Lower leg skin (tissue), 4 donors: Measurements from ENCODE around the gene PPP1R13B. TPM values are rescaled to one million over a fixed set of nuclear protein-coding genes. Genes with fewer than 3 reads are reported as not detected.
"Not testable (repeated sequence)": the region's sequence is repeated elsewhere in the genome, so short reads cannot be mapped to it uniquely, and the experiment has no call there.

Experiments
- DNase-seq, 2 donors: peaks; one replicate each; pipeline ENCODE4 v3.0.0-alpha.2; 2019; ENCODE audit warnings: low spot score in 2 of 2
- H3K4me3 ChIP-seq: fragments of 200-600 bp; sonication (generic); 2 replicates; pipeline ENCODE4 v1.5.1; 2017; ENCODE audit warnings: mild to moderate bottlenecking, low read depth; ENCODE audit not compliant: poor library complexity, severe bottlenecking
- CTCF ChIP-seq, 3 donors: fragments of 450-650 bp; IDR thresholded peaks; one replicate each; pipeline ENCODE4 v1.5.1; 2016; ENCODE audit warnings: antibody characterized with exemption in 3 of 3, mild to moderate bottlenecking in 3 of 3, moderate library complexity in 2 of 3
- POLR2A ChIP-seq, 2 donors: fragments of 450-650 bp; IDR thresholded peaks; one replicate each; pipeline ENCODE4 v1.6.1; 2016 to 2017; ENCODE audit warnings: antibody characterized with exemption in 2 of 2, mild to moderate bottlenecking in 1 of 2, moderate library complexity in 1 of 2
- WGBS, 2 donors: methylation state at CpG; one replicate each; pipeline ENCODE4 v1.1.5; 2018; 5-methylcytosine and 5-hydroxymethylcytosine counted together
- intact Hi-C: fragments of 100-400 bp; cut with DNase I; formaldehyde crosslinking; loops from one replicate; pipeline ENCODE4 v1.15.0; 2023; ENCODE audit warnings: low total_unique reads
- total RNA-seq, 4 donors: library from RNA; depleted of rRNA; stranded (reverse); fragments of >200 nt; gene quantifications; one replicate each; pipeline ENCODE4 v1.1.0, GENCODE V29; 2016

Gene PPP1R13B
- total RNA-seq, 4 donors from 2014 or later, result 28.9 to 55.8 (median 41.5) TPM

GRCh38 chr14:103788086-103788485 lies 59.3 kb downstream of the PPP1R13B start:
- TF ChIP-seq CTCF (IDR thresholded peaks at IDR 0.05) (no peak), POLR2A (IDR thresholded peaks at IDR 0.05) (no peak)
- DNase-seq, result no peak
- no peak overlapping the region for H3K4me3 ChIP-seq
- intact Hi-C loops, result no loop called here
- 86% methylated on average over 1 of the region's 1 CpG for WGBS, 2 donors

- DNase-seq, result no peak
- intact Hi-C loops, result no loop called here
- 35 to 45% methylated on average over 2 of the region's 2 CpGs for WGBS, 2 donors
- no peak overlapping the region for H3K4me3 ChIP-seq
- TF ChIP-seq CTCF (IDR thresholded peaks at IDR 0.05), result no peak
- no peak for TF ChIP-seq POLR2A (IDR thresholded peaks at IDR 0.05)
Measured at GRCh38 chr14:103782376-103782775, 65.0 kb downstream of the PPP1R13B start.

GRCh38 chr14:103776319-103776718 lies 71.1 kb downstream of the PPP1R13B start:
- DNase-seq, intact Hi-C loops, H3K4me3 ChIP-seq: not testable (repeated sequence)
- 94 to 98% methylated on average over 6 of the region's 6 CpGs for WGBS, 2 donors

- DNase-seq, result no peak
- intact Hi-C loops, result no loop called here
- TF ChIP-seq POLR2A (IDR thresholded peaks at IDR 0.05) (no peak), CTCF (IDR thresholded peaks at IDR 0.05) (no peak)
- H3K4me3 ChIP-seq, result no peak overlapping the region
- 91 to 93% methylated on average over 7 of the region's 7 CpGs for WGBS, 2 donors
Measured at GRCh38 chr14:103775506-103775905, 71.9 kb downstream of the PPP1R13B start.

GRCh38 chr14:103773521-103773920 lies 73.9 kb downstream of the PPP1R13B start:
- TF ChIP-seq CTCF (IDR thresholded peaks at IDR 0.05), result no peak
- no peak for TF ChIP-seq POLR2A (IDR thresholded peaks at IDR 0.05)
- no peak overlapping the region for H3K4me3 ChIP-seq
- 86 to 90% methylated on average over 2 of the region's 2 CpGs for WGBS, 2 donors
- intact Hi-C loops, result no loop called here
- DNase-seq, result no peak

GRCh38 chr14:103772078-103772712 lies 75.2 kb downstream of the PPP1R13B start:
- DNase-seq, result no peak
- H3K4me3 ChIP-seq, result no peak overlapping the region
- 69 to 81% methylated on average over 1 of the region's 1 CpG for WGBS, 2 donors
- TF ChIP-seq CTCF (IDR thresholded peaks at IDR 0.05) (no peak), POLR2A (IDR thresholded peaks at IDR 0.05) (no peak)
- intact Hi-C loops, result no loop called here
